H9 (cell line): ENCODE data around the gene WDR33. TPM values are rescaled to one million over a fixed set of nuclear protein-coding genes. Genes with fewer than 3 reads are reported as not detected.

ENCODE experiments used
- DNase-seq: peaks from one replicate; pipeline ENCODE4 v3.0.0-alpha.2; 2017
- H2AFZ ChIP-seq: one replicate; pipeline ENCODE4 v1.6.1; 2013; ENCODE audit warnings: mild to moderate bottlenecking, low read length, control low read depth, moderate library complexity
- H2AK5ac ChIP-seq: 2 replicates; pipeline ENCODE4 v1.6.1; 2013; ENCODE audit warnings: low read length, control low read depth, mixed read lengths; ENCODE audit not compliant: insufficient read length
- H2BK120ac ChIP-seq: one replicate; pipeline ENCODE4 v1.6.1; 2013; ENCODE audit warnings: low read depth, mild to moderate bottlenecking, low read length, control low read depth, inconsistent platforms; ENCODE audit not compliant: poor library complexity, severe bottlenecking
- H2BK12ac ChIP-seq: 2 replicates; pipeline ENCODE4 v1.6.1; 2013; ENCODE audit warnings: low read length, control low read depth, mixed read lengths, low read depth; ENCODE audit not compliant: insufficient read length
- H2BK15ac ChIP-seq: 2 replicates; pipeline ENCODE4 v1.6.1; 2013; ENCODE audit warnings: low read depth, low read length, control low read depth
- H2BK20ac ChIP-seq: one replicate; pipeline ENCODE4 v1.6.1; 2013; ENCODE audit warnings: low read depth, mild to moderate bottlenecking, low read length, control low read depth, inconsistent platforms; ENCODE audit not compliant: poor library complexity, severe bottlenecking
- H2BK5ac ChIP-seq: 2 replicates; pipeline ENCODE4 v1.6.1; 2013; ENCODE audit warnings: low read length, control low read depth, mixed read lengths; ENCODE audit not compliant: insufficient read length
- H3K14ac ChIP-seq: 2 replicates; pipeline ENCODE4 v1.6.1; 2013; ENCODE audit warnings: low read length, control low read depth; ENCODE audit not compliant: insufficient read depth
- H3K18ac ChIP-seq: 2 replicates; pipeline ENCODE4 v1.6.1; 2013; ENCODE audit warnings: low read depth, mild to moderate bottlenecking, mixed read lengths, low read length, control low read depth; ENCODE audit not compliant: insufficient read length
- H3K23ac ChIP-seq: 2 replicates; pipeline ENCODE4 v1.6.1; 2013; ENCODE audit warnings: low read length, control low read depth, mixed read lengths, low read depth; ENCODE audit not compliant: insufficient read length
- H3K23me2 ChIP-seq: 2 replicates; pipeline ENCODE4 v1.6.1; 2013; ENCODE audit warnings: low read depth, mild to moderate bottlenecking, mixed read lengths, low read length, control low read depth; ENCODE audit not compliant: insufficient read length, poor library complexity, severe bottlenecking
- H3K27ac ChIP-seq: 2 replicates; pipeline ENCODE4 v1.5.1; 2013; ENCODE audit warnings: low read length, control low read depth, mixed read lengths, low read depth; ENCODE audit not compliant: insufficient read length
- H3K27me3 ChIP-seq: 2 replicates; pipeline ENCODE4 v1.6.1; 2013; ENCODE audit warnings: low read length, control low read depth, inconsistent platforms; ENCODE audit not compliant: insufficient read depth
- H3K4ac ChIP-seq: 2 replicates; pipeline ENCODE4 v1.6.1; 2013; ENCODE audit warnings: low read depth, mild to moderate bottlenecking, control low read depth, inconsistent platforms, low read length, moderate library complexity
- H3K4me1 ChIP-seq: 2 replicates; pipeline ENCODE4 v1.6.1; 2013; ENCODE audit warnings: low read length, control low read depth, inconsistent platforms; ENCODE audit not compliant: insufficient read depth
- H3K4me2 ChIP-seq: 2 replicates; pipeline ENCODE4 v1.6.1; 2013; ENCODE audit warnings: low read length, control low read depth, mixed read lengths; ENCODE audit not compliant: insufficient read length, insufficient read depth
- H3K56ac ChIP-seq: 2 replicates; pipeline ENCODE4 v1.6.1; 2013; ENCODE audit warnings: low read depth, mild to moderate bottlenecking, mixed read lengths, low read length, control low read depth; ENCODE audit not compliant: insufficient read length
- H3K79me1 ChIP-seq: 2 replicates; pipeline ENCODE4 v1.6.1; 2013; ENCODE audit warnings: low read depth, mild to moderate bottlenecking, moderate library complexity, low read length, control low read depth, inconsistent platforms; ENCODE audit not compliant: insufficient read depth, poor library complexity, severe bottlenecking
- H3K79me2 ChIP-seq: 2 replicates; pipeline ENCODE4 v1.6.1; 2013; ENCODE audit warnings: low read length, control low read depth, inconsistent platforms; ENCODE audit not compliant: insufficient read depth
- H3K9ac ChIP-seq: 2 replicates; pipeline ENCODE4 v1.6.1; 2013; ENCODE audit warnings: low read length, control low read depth, mixed read lengths; ENCODE audit not compliant: insufficient read length; ENCODE audit errors: extremely low read depth
- H3K9me3 ChIP-seq: one replicate; pipeline ENCODE4 v1.6.1; 2013; ENCODE audit warnings: low read depth, low read length, inconsistent platforms; ENCODE audit not compliant: control insufficient read depth
- H3T11ph ChIP-seq: one replicate; pipeline ENCODE4 v1.6.1; 2013; ENCODE audit warnings: mild to moderate bottlenecking, low read length, control low read depth, inconsistent platforms
- H4K20me1 ChIP-seq: one replicate; pipeline ENCODE4 v1.6.1; 2013; ENCODE audit not compliant: control insufficient read depth, insufficient read length, insufficient read depth
- H4K5ac ChIP-seq: 2 replicates; pipeline ENCODE4 v1.6.1; 2013; ENCODE audit warnings: low read depth, mild to moderate bottlenecking, mixed read lengths, low read length, control low read depth; ENCODE audit not compliant: insufficient read length
- H4K8ac ChIP-seq: replicated peaks from 2 replicates; pipeline ENCODE4 v1.6.1; 2013; ENCODE audit warnings: low read length, control low read depth, mixed read lengths, low read depth; ENCODE audit not compliant: insufficient read length
- H4K91ac ChIP-seq: 2 replicates; pipeline ENCODE4 v1.6.1; 2013; ENCODE audit warnings: low read depth, mild to moderate bottlenecking, moderate library complexity, mixed read lengths, low read length, control low read depth; ENCODE audit not compliant: insufficient read length
- H3K27ac Mint-ChIP-seq, 3 experiments: 2 replicates in 2 of 3; 3 replicates in 1 of 3; pipeline ENCODE4 v1.8.0; 2020 to 2021; ENCODE audit warnings: mixed read lengths in 3 of 3, mild to moderate bottlenecking in 1 of 3, moderate library complexity in 1 of 3
- H3K27me3 Mint-ChIP-seq: 2 replicates; pipeline ENCODE4 v1.8.0; 2021; ENCODE audit warnings: low read depth, mild to moderate bottlenecking, moderate library complexity, mixed read lengths
- H3K36me3 Mint-ChIP-seq, 3 experiments: 2 replicates in 2 of 3; 3 replicates in 1 of 3; pipeline ENCODE4 v1.8.0; 2020 to 2021; ENCODE audit warnings: low read depth in 3 of 3, mixed read lengths in 3 of 3; ENCODE audit not compliant: insufficient read depth in 1 of 3
- H3K4me1 Mint-ChIP-seq, 2 experiments: 2 replicates each; pipeline ENCODE4 v1.8.0; 2020; ENCODE audit warnings: mixed read lengths in 2 of 2
- H3K4me3 Mint-ChIP-seq, 2 experiments: 2 replicates in 1 of 2; 3 replicates in 1 of 2; pipeline ENCODE4 v1.8.0; 2020 to 2021; ENCODE audit warnings: mild to moderate bottlenecking in 2 of 2, mixed read lengths in 2 of 2, moderate library complexity in 1 of 2
- H3K9me3 Mint-ChIP-seq, 2 experiments: 2 replicates in 1 of 2; 3 replicates in 1 of 2; pipeline ENCODE4 v1.8.0; 2020; ENCODE audit warnings: mild to moderate bottlenecking in 2 of 2, mixed read lengths in 2 of 2, moderate library complexity in 1 of 2
- WGBS: extraction: QIAGEN DNeasy Blood & Tissue Kit; methylation state at CpG from one replicate; pipeline ENCODE4 v1.1.7; 2013; ENCODE audit warnings: missing lambda C conversion rate, low lambda C conversion rate, mixed read lengths; ENCODE audit not compliant: insufficient read length; ENCODE audit errors: extremely low coverage; 5-methylcytosine and 5-hydroxymethylcytosine counted together
- total RNA-seq: library from RNA; stranded (reverse); gene quantifications from 2 replicates; pipeline ENCODE4 v1.2.1, GENCODE V29; 2021
- TF ChIP-seq, protein P1 (sequence below): fragments of 200-600 bp; sonication (generic); conservative IDR thresholded peaks from 3 replicates; pipeline ENCODE4 v1.8.0; 2021; ENCODE audit warnings: antibody characterized with exemption, mild to moderate bottlenecking

The WDR33 gene
- total RNA-seq, 1 experiment from 2014 or later: 86.0 TPM

- peak overlapping the region in 1 of 2 experiments; percentile 59; a peak in 1 of 5 replicates for H3K4me3 Mint-ChIP-seq
Observed at GRCh38 chr2:127665267-127665893, 145.6 kb downstream of the WDR33 start.

More at GRCh38 chr2:127665267-127665893, 145.6 kb downstream of the WDR33 start:
- peaks cover 4% of the 10 kb centered on the region for H3K23me2 ChIP-seq
- H4K91ac ChIP-seq: no peak overlapping the region
- DNase-seq: no peak
- 0 out of 2 replicates have a peak, but pooled peaks cover 2% of the 10 kb centered on the region for H3K79me2 ChIP-seq
- no peak overlapping the region for H3K4me2 ChIP-seq
- Mint-ChIP-seq H3K36me3 (peaks cover 0 to 2% (median 0%) of the 10 kb centered on the region in 3 experiments; a peak in 1 of 7 replicates), H3K27ac (no peak overlapping the region), H3K27me3 (peaks cover 57% of the 10 kb centered on the region), H3K4me1 (peaks cover 3 to 4% of the 10 kb centered on the region in 2 experiments; a peak in 2 of 4 replicates), H3K9me3 (no peaks in the 10 kb centered on the region)
- H2AK5ac ChIP-seq: no peak overlapping the region
- no peak overlapping the region for H3K56ac ChIP-seq
- H2BK120ac ChIP-seq: no peak overlapping the region
- H3K9ac ChIP-seq: no peak overlapping the region
- no CpG with 5 or more reads among the region's 8 CpGs for WGBS
- H3K23ac ChIP-seq: no peak overlapping the region
- no peak overlapping the region for H2BK12ac ChIP-seq
- TF ChIP-seq, protein P1, sequence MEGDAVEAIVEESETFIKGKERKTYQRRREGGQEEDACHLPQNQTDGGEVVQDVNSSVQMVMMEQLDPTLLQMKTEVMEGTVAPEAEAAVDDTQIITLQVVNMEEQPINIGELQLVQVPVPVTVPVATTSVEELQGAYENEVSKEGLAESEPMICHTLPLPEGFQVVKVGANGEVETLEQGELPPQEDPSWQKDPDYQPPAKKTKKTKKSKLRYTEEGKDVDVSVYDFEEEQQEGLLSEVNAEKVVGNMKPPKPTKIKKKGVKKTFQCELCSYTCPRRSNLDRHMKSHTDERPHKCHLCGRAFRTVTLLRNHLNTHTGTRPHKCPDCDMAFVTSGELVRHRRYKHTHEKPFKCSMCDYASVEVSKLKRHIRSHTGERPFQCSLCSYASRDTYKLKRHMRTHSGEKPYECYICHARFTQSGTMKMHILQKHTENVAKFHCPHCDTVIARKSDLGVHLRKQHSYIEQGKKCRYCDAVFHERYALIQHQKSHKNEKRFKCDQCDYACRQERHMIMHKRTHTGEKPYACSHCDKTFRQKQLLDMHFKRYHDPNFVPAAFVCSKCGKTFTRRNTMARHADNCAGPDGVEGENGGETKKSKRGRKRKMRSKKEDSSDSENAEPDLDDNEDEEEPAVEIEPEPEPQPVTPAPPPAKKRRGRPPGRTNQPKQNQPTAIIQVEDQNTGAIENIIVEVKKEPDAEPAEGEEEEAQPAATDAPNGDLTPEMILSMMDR: no peak
- H3K27ac ChIP-seq: no peak overlapping the region
- H3K9me3 ChIP-seq: no peaks in the 10 kb centered on the region
- no peaks in the 10 kb centered on the region for H3K4me1 ChIP-seq
- H4K5ac ChIP-seq: no peak overlapping the region
- no peak overlapping the region for H3K18ac ChIP-seq
- no peak overlapping the region for H3T11ph ChIP-seq
- no peak overlapping the region for H4K8ac ChIP-seq
- H3K79me1 ChIP-seq: no peaks in the 10 kb centered on the region
- H3K4ac ChIP-seq: no peak overlapping the region
- no peak overlapping the region for H2BK5ac ChIP-seq
- no peak overlapping the region for H2AFZ ChIP-seq
- no peaks in the 10 kb centered on the region for H4K20me1 ChIP-seq
- no peak overlapping the region for H2BK20ac ChIP-seq
- H3K27me3 ChIP-seq: peaks cover 14% of the 10 kb centered on the region; the same call in 1 of the 2 replicates
- no peak overlapping the region for H2BK15ac ChIP-seq
- H3K14ac ChIP-seq: no peak overlapping the region
